Nephron progenitor cell (in vitro differentiated cells): ENCODE data around the gene ZNF221.

ENCODE experiments used
- DNase-seq: peaks from one replicate; pipeline ENCODE4 v3.0.0; 2021
- H3K27ac Mint-ChIP-seq: 2 replicates; pipeline ENCODE4 v1.8.0; 2021; ENCODE audit warnings: mild to moderate bottlenecking, moderate library complexity, mixed read lengths
- H3K27me3 Mint-ChIP-seq: 2 replicates; pipeline ENCODE4 v1.8.0; 2021; ENCODE audit warnings: mild to moderate bottlenecking, low read depth, mixed read lengths; ENCODE audit not compliant: poor library complexity
- H3K36me3 Mint-ChIP-seq: 2 replicates; pipeline ENCODE4 v1.8.0; 2021; ENCODE audit warnings: low read depth, mixed read lengths
- H3K4me1 Mint-ChIP-seq: 2 replicates; pipeline ENCODE4 v1.8.0; 2021; ENCODE audit warnings: mixed read lengths
- H3K4me3 Mint-ChIP-seq: 2 replicates; pipeline ENCODE4 v1.8.0; 2021; ENCODE audit warnings: mild to moderate bottlenecking, moderate library complexity, mixed read lengths
- H3K9me3 Mint-ChIP-seq: 2 replicates; pipeline ENCODE4 v1.8.0; 2021; ENCODE audit warnings: mild to moderate bottlenecking, moderate library complexity, mixed read lengths
- TF ChIP-seq, protein P1 (sequence below): fragments of 200-600 bp; sonication (generic); IDR thresholded peaks from 2 replicates; pipeline ENCODE4 v1.5.0; 2021; ENCODE audit warnings: antibody characterized with exemption

ZNF221 gene

GRCh38 chr19:43976732-43977131 is 25.7 kb downstream of the ZNF221 start:
- Mint-ChIP-seq H3K4me1 (no peaks in the 10 kb centered on the region), H3K4me3 (no peak overlapping the region), H3K27ac (no peak overlapping the region), H3K9me3 (peaks cover 94% of the 10 kb centered on the region), H3K27me3 (peaks cover 5% of the 10 kb centered on the region), H3K36me3 (peaks cover 76% of the 10 kb centered on the region)
- TF ChIP-seq, protein P1, sequence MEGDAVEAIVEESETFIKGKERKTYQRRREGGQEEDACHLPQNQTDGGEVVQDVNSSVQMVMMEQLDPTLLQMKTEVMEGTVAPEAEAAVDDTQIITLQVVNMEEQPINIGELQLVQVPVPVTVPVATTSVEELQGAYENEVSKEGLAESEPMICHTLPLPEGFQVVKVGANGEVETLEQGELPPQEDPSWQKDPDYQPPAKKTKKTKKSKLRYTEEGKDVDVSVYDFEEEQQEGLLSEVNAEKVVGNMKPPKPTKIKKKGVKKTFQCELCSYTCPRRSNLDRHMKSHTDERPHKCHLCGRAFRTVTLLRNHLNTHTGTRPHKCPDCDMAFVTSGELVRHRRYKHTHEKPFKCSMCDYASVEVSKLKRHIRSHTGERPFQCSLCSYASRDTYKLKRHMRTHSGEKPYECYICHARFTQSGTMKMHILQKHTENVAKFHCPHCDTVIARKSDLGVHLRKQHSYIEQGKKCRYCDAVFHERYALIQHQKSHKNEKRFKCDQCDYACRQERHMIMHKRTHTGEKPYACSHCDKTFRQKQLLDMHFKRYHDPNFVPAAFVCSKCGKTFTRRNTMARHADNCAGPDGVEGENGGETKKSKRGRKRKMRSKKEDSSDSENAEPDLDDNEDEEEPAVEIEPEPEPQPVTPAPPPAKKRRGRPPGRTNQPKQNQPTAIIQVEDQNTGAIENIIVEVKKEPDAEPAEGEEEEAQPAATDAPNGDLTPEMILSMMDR, result no peak
- no peak for DNase-seq

DNA sequence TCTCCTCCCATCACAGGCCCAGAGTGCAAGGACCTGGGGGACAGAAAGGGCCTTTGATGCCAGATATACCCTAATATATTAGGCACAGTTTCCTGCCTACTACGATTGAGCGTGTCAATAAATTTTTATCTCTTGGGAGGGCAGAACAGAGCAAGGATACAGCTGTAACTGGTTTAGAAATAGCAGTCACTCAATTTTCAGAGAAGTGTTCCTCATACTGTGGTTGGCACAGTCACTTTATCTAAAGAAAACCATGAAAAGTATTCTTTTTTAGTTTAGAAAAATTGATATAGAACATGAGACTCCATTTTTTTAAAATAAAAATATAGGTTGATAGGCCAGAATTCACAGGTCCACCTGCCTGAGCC is 32.5 kb downstream of the ZNF221 start:
- peaks cover 4% of the 10 kb centered on the region for H3K4me1 Mint-ChIP-seq
- H3K27ac Mint-ChIP-seq, result no peak overlapping the region
- no peak for DNase-seq
- H3K4me3 Mint-ChIP-seq, result peak overlapping the region; percentile 44
- H3K9me3 Mint-ChIP-seq, result peaks cover 66% of the 10 kb centered on the region
- no peaks in the 10 kb centered on the region for H3K27me3 Mint-ChIP-seq
- TF ChIP-seq, protein P1, result no peak
- peaks cover 40% of the 10 kb centered on the region for H3K36me3 Mint-ChIP-seq

DNA sequence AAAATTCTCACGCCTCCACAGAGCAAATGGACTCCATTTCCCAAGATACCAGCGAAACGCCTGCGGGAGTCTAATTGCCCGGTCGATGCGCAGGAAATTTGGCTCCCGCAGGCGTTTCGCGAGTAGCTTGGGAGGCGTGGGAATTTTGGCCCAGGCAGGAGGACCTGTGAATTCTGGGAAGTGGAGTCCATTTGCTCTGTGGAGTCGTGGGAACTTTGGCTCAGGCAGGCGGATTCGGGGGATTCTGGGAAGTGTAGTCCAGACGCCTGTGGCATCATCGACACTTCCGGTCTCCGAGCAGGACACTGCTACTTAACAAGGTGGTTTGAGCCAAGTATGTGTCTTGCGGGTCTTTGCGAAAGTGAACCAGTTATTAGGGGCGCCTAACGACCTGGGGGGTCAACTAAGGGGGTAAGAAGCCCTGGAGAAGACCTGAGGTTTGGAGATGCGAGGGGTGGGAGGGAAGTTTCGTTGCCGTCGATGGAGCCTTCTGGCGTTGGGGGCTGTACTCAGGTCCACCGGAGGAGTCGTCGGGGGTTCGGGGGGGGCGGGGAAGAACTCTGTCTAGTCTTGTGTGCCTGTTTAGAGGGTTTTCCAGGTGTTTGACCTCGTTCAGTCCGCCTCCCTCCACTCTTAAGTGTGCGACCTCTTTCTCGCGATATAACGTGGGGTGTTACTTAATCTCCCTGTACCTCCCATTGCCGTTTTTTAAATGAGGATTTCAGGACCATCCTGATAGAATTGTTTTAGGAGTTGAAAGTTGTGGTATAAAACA is 33.1 kb downstream of the ZNF221 start, which contains the start of gene ZNF155:
ZNF155 (plus strand) TSS at position 277 of the 775 bp plus-strand sequence. CDS start 4,356 bp downstream, outside the sequence.
- Mint-ChIP-seq H3K36me3 (peaks cover 40% of the 10 kb centered on the region), H3K27me3 (no peaks in the 10 kb centered on the region), H3K9me3 (peaks cover 66% of the 10 kb centered on the region), H3K4me3 (peak within 1 kb of the TSS; percentile 99), H3K27ac (peak within 1 kb of the TSS; percentile 59), H3K4me1 (peaks cover 4% of the 10 kb centered on the region)
- peak; percentile 75 for DNase-seq
- TF ChIP-seq, protein P1, result no peak

GRCh38 chr19:43984687-43985000 is 33.6 kb downstream of the ZNF221 start:
- TF ChIP-seq, protein P1, result no peak
- Mint-ChIP-seq H3K27me3 (no peaks in the 10 kb centered on the region), H3K9me3 (peaks cover 66% of the 10 kb centered on the region), H3K4me1 (peaks cover 4% of the 10 kb centered on the region), H3K27ac (no peak overlapping the region), H3K36me3 (peaks cover 42% of the 10 kb centered on the region), H3K4me3 (peak overlapping the region; percentile 99)
- no peak for DNase-seq

DNA sequence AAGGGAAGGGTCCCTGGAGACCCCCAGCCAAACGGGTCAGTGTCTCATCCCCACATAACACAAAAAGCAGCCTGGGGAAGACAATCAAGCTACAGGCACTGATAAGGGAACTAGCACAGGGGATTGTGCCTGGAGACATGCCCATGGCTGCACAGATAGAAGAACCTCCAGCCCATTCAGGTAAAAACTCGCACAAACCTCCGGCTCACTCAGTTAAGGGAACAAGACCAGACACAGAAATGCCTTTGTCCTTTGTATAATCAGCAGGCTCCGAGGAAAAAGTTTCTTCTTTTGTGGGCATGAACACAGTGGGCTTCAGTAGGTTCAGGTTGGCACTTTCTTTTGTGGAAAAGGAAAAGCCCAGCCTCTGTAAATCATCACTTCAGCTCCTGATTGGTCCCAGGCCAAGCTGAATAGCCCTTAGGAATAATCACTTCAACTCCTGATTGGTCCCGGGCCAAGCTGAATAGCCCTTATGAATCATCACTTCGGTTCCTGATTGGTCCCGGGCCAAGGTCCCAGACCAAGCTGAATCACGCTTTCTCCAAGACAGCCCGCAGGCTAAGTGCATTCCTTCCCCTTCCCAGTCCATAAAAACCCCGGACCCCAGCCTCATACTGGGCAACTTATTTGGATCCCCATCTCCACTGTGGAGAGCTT is 46.7 kb downstream of the ZNF221 start:
- H3K36me3 Mint-ChIP-seq, result peaks cover 46% of the 10 kb centered on the region
- H3K27me3 Mint-ChIP-seq, result peaks cover 14% of the 10 kb centered on the region
- no peak for DNase-seq
- peaks cover 10% of the 10 kb centered on the region for H3K4me1 Mint-ChIP-seq
- peaks cover 33% of the 10 kb centered on the region for H3K9me3 Mint-ChIP-seq
- no peak overlapping the region for H3K4me3 Mint-ChIP-seq
- TF ChIP-seq, protein P1, result no peak
- no peak overlapping the region for H3K27ac Mint-ChIP-seq

GRCh38 chr19:44002212-44002565 is 51.2 kb downstream of the ZNF221 start:
- H3K36me3 Mint-ChIP-seq, result peaks cover 36% of the 10 kb centered on the region
- TF ChIP-seq, protein P1, result no peak
- peaks cover 16% of the 10 kb centered on the region for H3K27me3 Mint-ChIP-seq
- H3K27ac Mint-ChIP-seq, result no peak overlapping the region
- H3K9me3 Mint-ChIP-seq, result peaks cover 51% of the 10 kb centered on the region
- peak overlapping the region; percentile 96 for H3K4me3 Mint-ChIP-seq
- DNase-seq, result no peak
- H3K4me1 Mint-ChIP-seq, result peaks cover 20% of the 10 kb centered on the region
